OCI-LY7 (cell line): Measurements from ENCODE around the gene SERTAD3. TPM values are rescaled to one million over a fixed set of nuclear protein-coding genes. Genes with fewer than 3 reads are reported as not detected.

ENCODE experiments used
- BruUV-seq: library from RNA; stranded (reverse); fragments of 400-500 nt; replicated peaks from 2 replicates; lab custom pipeline; 2021; lab: Mats Ljungman, UMichigan
- CTCF ChIA-PET: fragments of 300-600 bp; sonication (Branson Sonifier 250); formaldehyde crosslinking; loops from one replicate; lab custom pipeline; 2022; ENCODE audit warnings: antibody characterized with exemption; ENCODE audit not compliant: unreplicated experiment; lab: Charles Lee
- POLR2A ChIA-PET: fragments of 300-600 bp; sonication (Branson Sonifier 250); formaldehyde crosslinking; loops from one replicate; lab custom pipeline; 2022; ENCODE audit warnings: antibody characterized with exemption; lab: Charles Lee
- DNase-seq: peaks from one replicate; pipeline ENCODE4 v3.0.0-alpha.2; 2015; ENCODE audit warnings: low spot score
- H2AFZ ChIP-seq: fragments of 200-600 bp; sonication (generic), shearing (Covaris generic); 2 replicates; pipeline ENCODE4 v1.6.1; 2014; ENCODE audit warnings: mild to moderate bottlenecking, antibody characterized with exemption, low read length, moderate library complexity
- H3K27ac ChIP-seq: fragments of 200-600 bp; sonication (generic); 2 replicates; pipeline ENCODE4 v1.5.1; 2014; ENCODE audit warnings: mixed run types, low read depth, mild to moderate bottlenecking, moderate library complexity, low read length, inconsistent platforms; ENCODE audit not compliant: poor library complexity, severe bottlenecking
- H3K36me3 ChIP-seq: fragments of 200-600 bp; sonication (generic); 2 replicates; pipeline ENCODE4 v1.6.1; 2014; ENCODE audit warnings: mild to moderate bottlenecking, antibody characterized with exemption, low read length, moderate library complexity, mixed read lengths; ENCODE audit not compliant: insufficient read depth
- H3K4me1 ChIP-seq: fragments of 200-600 bp; sonication (generic); 2 replicates; pipeline ENCODE4 v1.5.1; 2014; ENCODE audit warnings: mild to moderate bottlenecking, low read length; ENCODE audit not compliant: insufficient read depth, poor library complexity, severe bottlenecking
- H3K4me2 ChIP-seq: fragments of 200-600 bp; sonication (generic); 2 replicates; pipeline ENCODE4 v1.6.1; 2014; ENCODE audit warnings: mild to moderate bottlenecking, low read length
- H3K4me3 ChIP-seq: fragments of 200-600 bp; sonication (generic); 2 replicates; pipeline ENCODE4 v1.5.1; 2014; ENCODE audit warnings: mild to moderate bottlenecking, low read depth, low read length; ENCODE audit not compliant: poor library complexity, severe bottlenecking
- H3K79me2 ChIP-seq: fragments of 200-600 bp; sonication (generic); 2 replicates; pipeline ENCODE4 v1.6.1; 2016; ENCODE audit warnings: low read depth, mild to moderate bottlenecking, low read length, moderate library complexity, mixed read lengths; ENCODE audit not compliant: insufficient read depth
- H3K9me2 ChIP-seq: fragments of 200-600 bp; sonication (generic); 2 replicates; pipeline ENCODE4 v1.6.1; 2016; ENCODE audit warnings: mild to moderate bottlenecking, low read length, mixed read lengths; ENCODE audit not compliant: insufficient read depth
- H3K9me3 ChIP-seq: fragments of 200-600 bp; sonication (generic); 2 replicates; pipeline ENCODE4 v1.6.1; 2014; ENCODE audit warnings: mild to moderate bottlenecking, mixed run types, low read length, mixed read lengths
- H4K20me1 ChIP-seq: fragments of 200-600 bp; sonication (generic); 2 replicates; pipeline ENCODE4 v1.6.1; 2014; ENCODE audit warnings: mild to moderate bottlenecking, antibody characterized with exemption, low read length, moderate library complexity, mixed read lengths; ENCODE audit not compliant: insufficient read depth
- CTCF ChIP-seq: fragments of 200-600 bp; sonication (generic); conservative IDR thresholded peaks from 2 replicates; pipeline ENCODE4 v1.5.1; 2014; ENCODE audit warnings: mild to moderate bottlenecking, antibody characterized with exemption, low read length, moderate library complexity, mixed read lengths
- EZH2phosphoT487 ChIP-seq: fragments of 200-600 bp; sonication (generic); IDR thresholded peaks from 2 replicates; pipeline ENCODE4 v1.6.1; 2018; ENCODE audit warnings: low read depth, borderline replicate concordance, mild to moderate bottlenecking, mixed run types, antibody characterized with exemption, low read length, moderate library complexity, mixed read lengths
- intact Hi-C: fragments of 100-400 bp; cut with micrococcal nuclease; formaldehyde crosslinking; loops from one replicate; pipeline ENCODE4 v1.10.0; 2022; ENCODE audit not compliant: unreplicated experiment
- total RNA-seq, 2 experiments: library from RNA; depleted of rRNA in 1 of 2; stranded (reverse); fragments of >200 nt in 1 of 2; shearing (Covaris generic) in 1 of 2; gene quantifications; 2 replicates each; pipeline ENCODE4 v1.2.3, GENCODE V29; 2014 to 2022

The SERTAD3 gene
- total RNA-seq, 2 experiments from 2014 or later = 12.2 to 18.6 TPM

- no peaks in the 10 kb centered on the region for H4K20me1 ChIP-seq
- no peaks in the 10 kb centered on the region for H3K9me2 ChIP-seq
- no peak overlapping the region for H3K4me2 ChIP-seq
- H3K4me3 ChIP-seq = no peak overlapping the region
- ChIA-PET CTCF (interaction anchor here (0.6 kb wide), 1 partner anchor 112 kb away, joined by 9 read pairs; no protein-coding TSS in a partner anchor), POLR2A (interaction anchor here (0.6 kb wide), 1 partner anchor 15 kb away, joined by 5 read pairs; no protein-coding TSS in a partner anchor)
- H3K36me3 ChIP-seq = peaks cover under 1% of the 10 kb centered on the region; the same call in 1 of the 2 replicates
- peak; percentile 39 for DNase-seq
- intact Hi-C loops = no loop called here
- peak overlapping the region; percentile 5 for H3K27ac ChIP-seq
- TF ChIP-seq EZH2phosphoT487 (no peak), CTCF (no peak)
- H3K79me2 ChIP-seq = no peaks in the 10 kb centered on the region
- peaks cover 25% of the 10 kb centered on the region for H3K4me1 ChIP-seq
- no TSS peak for BruUV-seq
- no peak overlapping the region; the same call in 1 of the 2 replicates for H2AFZ ChIP-seq
- no peaks in the 10 kb centered on the region for H3K9me3 ChIP-seq
Observed at GRCh38 chr19:40416918-40417642, 27.1 kb downstream of the SERTAD3 start.

- Histone ChIP-seq H3K27ac (no peak overlapping the region), H3K79me2 (no peaks in the 10 kb centered on the region), H3K36me3 (no peaks in the 10 kb centered on the region), H3K4me3 (no peak overlapping the region), H3K4me1 (peaks cover 28% of the 10 kb centered on the region), H3K9me3 (no peaks in the 10 kb centered on the region), H2AFZ (no peak overlapping the region), H3K9me2 (no peaks in the 10 kb centered on the region), H4K20me1 (no peaks in the 10 kb centered on the region), H3K4me2 (no peak overlapping the region)
- ChIA-PET POLR2A (no interaction called here), CTCF (no interaction called here)
- no TSS peak for BruUV-seq
- DNase-seq = no peak
- intact Hi-C loops = no loop called here
- TF ChIP-seq CTCF (no peak), EZH2phosphoT487 (no peak)
Observed at GRCh38 chr19:40415768-40416167, 28.4 kb downstream of the SERTAD3 start.
